Dedifferentiated amniotic fluid mesenchymal stem cell (primary cell): ENCODE measurements around the gene SOX30.
"Not testable (repeated sequence)": the region's sequence is repeated elsewhere in the genome, so short reads cannot be mapped to it uniquely, and the experiment has no call there.

Source experiments
- DNase-seq: peaks from one replicate; pipeline ENCODE4 v3.0.0-alpha.2; 2016; ENCODE audit errors: extremely low spot score

The SOX30 gene

DNA sequence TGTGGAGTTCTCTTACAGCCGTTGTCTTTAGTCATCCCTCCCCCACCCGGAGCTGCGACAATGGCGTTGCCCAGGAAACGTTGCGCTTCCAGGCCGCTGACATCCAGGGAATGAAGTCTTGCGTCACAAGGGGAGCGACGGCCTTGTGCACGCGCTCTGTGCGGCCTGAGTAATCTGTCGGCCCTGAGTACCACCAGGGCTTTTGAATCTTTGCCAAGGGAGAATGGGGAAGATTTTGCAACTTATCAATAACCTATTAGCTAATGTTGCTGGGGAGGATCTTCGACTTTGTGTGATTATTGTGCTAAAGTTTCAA is at the start of gene SOX30:
Gene SOX30 (minus strand): TSS at position 62 of the 316 bp plus-strand sequence. CDS start 360 bp downstream, outside the sequence.
- no peak for DNase-seq

DNA sequence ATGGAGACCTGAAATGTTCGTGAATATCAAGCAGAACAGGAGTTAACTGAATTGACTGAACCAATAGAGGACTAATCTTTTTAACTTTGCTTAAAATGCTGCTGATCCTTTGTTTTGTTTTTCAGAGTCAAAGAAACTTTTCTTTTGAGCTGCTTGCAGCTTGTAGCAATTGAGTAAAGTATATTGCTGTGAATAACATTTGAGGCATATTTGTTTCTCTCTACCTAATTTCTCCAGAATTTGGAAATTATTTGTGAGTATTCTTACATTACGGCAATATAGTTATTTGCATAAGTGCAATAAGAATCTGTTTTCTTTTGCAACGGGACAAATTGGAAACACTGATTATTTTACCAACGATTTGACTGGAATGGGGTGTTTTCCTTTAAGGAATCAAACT is 46.4 kb upstream of the SOX30 start:
- DNase-seq = not testable (repeated sequence)

DNA sequence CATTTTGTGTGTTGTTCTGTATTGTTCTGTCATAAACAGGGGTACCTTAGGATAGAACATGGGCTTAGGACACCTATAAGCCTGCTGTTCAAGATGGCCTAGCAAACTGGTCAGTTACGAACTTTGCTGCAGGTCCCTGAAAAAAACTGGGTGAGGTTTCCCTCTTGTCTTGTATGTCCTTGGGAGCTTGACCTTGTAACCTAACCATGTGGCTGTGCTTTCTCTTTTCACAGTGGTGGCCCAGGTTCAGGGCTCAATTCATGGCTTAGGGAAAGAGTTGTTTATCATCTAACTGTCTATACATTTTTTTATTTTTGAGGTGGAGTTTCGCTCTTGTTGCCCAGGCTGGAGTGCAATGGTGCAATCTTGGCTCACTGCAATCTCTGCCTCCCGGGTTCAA is 43.9 kb upstream of the SOX30 start:
- not testable (repeated sequence) for DNase-seq

DNA sequence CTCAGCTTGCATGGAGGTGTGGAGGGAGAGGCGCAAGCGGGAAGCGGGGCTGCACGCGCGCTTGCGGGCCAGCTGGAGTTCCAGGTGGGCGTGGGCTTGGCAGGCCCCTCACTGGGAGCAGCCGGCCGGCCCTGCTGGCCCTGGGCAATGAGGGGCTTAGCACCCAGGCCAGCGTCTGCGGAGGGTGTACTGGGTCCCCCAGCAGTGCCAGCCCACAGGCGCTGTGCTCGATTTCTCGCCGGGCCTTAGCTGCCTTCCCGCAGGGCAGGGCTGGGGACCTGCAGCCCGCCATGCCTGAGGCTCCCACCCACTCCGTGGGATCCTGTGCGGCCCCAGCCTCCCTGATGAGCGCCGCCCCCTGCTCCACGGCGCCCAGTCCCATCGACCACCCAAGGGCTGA is 41.6 kb upstream of the SOX30 start:
- not testable (repeated sequence) for DNase-seq

DNA sequence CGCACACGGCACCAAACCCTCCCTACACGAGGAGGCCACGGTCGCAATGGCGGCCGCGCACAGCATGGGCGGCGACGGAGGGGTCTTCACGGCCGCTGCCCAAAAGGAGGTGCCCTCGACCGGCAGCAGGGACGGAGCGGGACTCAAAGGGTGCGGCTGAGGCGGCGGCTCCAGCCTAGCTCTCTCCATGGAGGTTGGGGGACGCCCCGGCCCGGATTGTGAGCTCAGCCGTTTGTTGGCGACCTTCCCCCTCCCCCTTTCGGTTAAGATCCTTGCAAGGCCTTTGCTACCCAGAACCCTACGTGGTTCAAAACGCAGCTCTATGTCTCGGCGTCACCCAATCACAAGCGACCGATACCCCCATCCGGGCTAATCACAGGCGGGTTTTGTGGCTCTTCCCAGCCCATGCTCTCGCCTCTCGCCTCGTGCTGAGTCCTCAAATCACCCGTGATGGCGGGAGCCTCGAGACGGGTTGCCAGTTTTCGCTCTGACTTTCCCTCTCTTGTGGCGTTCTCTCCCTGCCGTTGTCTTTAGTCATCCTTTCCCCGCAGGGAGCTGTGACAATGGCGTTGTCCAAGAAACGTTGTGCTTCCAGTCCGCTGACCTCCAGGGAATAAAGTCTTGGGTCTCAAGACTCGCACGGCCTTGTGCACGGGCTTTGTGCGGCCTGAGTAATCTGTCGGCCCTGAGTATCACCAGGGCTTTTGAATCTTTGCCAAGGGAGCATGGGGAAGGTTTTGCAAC is 38.6 kb upstream of the SOX30 start:
- no peak for DNase-seq

DNA sequence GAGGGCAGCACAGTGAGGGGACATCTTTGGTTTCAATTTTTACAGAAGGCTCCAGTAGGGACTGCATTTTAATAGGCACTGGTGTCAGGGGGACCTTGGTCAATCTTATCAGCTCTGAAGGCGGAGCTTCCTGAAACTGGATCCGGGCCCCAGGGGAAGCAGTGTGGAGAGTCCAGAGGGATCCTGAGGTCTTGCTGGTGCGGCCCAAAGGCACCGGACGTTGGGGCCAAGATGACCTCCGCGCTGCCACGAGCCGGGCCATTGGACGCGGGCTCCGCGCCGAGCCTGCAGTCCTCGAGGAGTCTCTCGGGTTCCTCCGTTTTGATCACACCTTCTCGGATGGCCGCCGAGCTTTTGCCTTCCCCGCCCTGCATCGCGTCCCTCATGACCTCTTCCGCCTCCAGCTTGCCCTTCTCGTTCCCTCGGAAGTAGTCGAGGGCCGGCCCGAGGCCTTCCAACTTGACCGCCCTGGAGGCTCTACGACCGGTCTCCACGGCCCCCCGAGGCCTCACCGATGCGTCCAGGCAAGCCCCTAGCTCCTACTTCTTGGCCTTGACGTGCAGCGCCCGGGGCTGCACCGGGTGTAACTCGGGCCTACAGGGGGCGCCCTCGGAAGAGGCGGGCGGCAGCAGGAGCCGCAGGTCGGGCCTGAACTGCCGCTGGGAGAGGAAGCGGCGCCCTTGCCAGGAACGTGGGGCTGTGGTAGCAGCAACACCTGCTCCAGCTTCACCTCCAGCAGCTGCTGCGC is 37.9 kb upstream of the SOX30 start:
- DNase-seq = no peak

DNA sequence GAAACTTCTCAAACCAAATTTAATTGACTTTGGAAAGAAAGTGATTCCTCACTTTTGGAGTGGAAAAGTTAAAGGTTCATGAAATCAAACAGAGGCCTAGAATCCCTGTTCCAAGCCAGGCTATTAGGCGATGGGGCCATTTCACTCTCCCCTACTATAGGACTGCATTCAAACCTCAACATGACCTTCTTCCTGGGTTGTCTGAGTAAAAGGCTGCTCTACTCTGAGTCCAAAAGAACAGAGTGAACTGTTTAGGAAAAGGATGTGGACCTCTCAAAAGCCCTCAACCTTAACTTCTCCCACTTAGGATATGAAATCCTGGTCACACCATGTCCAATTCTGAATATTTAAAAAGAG is 34.9 kb upstream of the SOX30 start:
- no peak for DNase-seq

DNA sequence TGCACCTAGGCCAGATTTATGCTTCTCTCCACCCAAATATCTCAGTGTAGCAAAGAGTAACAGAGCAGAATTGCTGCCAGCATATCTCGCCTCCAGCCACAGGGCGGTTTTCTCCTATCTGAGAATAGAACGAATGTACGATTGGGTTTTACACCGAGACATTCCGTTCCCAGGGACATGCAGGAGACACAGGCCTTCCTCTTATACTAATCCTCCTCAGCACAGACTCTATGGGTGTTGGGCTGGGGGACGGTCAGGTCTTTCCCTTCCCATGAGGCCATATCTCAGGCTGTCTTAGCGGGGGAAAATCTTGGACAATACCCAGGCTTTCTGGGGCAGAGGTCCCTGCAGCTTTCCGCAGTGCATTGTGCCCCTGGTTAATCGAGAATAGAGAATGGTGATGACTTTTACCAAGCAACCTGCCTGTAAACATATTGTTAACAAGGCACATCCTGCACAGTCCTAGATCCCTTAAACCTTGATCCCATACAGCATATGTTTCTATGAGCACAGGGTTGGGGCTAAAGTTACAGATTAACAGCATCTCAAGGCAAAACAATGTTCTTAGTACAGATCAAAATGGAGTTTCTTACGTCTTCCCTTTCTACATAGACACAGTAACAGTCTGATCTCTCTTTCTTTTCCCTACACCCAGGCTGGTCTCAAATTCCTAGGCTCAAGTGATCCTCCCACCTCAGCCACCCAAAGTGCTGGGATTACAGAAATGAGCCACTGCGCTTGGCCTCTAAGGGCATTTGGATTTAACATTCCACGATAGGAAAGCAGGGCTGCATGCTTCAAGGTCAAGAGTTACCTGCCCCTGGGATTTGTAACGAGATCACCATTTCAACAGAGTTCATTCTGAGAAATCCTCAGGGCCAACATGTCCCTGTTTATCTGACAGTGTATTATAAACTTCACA is 34.3 kb upstream of the SOX30 start:
- DNase-seq = not testable (repeated sequence)

DNA sequence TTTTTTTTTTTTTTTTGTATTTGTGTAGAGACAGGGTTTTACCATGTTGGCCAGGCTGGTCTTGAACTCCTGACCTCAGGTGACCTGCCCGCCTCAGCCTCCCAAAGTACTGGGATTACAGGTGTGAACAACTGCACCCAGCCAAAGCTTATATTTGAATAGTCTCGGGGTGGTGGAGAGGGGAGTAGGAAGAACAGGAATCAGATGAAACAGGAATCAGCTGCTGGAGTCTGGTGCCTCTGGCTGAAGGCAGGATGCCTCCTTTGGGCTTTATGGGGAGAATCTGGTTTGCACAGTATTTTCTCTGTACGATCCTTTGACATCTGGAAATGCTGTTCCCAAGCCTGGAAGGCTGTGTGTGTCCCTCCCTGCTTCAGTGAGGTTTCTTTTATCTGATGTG is 30.0 kb upstream of the SOX30 start:
- no peak for DNase-seq

DNA sequence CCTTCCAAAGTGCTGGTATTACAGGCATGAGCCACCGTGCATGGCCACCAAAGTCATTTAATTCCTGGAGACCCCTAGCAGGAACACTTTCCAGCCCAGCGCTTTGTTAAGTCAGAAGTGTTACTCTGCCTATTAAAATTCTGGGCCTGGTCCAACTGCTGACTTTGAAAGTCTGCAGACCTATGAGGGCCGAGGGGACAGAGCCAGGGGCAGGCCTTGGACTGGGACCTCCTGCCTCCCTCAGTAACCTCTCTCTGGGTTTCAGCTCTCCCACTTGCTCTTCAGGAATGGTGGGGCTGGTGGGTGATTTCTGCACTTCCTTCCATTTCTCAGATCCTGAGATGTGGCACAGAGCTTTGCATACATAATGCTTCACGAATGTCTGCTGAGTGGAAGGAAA is 28.8 kb upstream of the SOX30 start:
- no peak for DNase-seq

DNA sequence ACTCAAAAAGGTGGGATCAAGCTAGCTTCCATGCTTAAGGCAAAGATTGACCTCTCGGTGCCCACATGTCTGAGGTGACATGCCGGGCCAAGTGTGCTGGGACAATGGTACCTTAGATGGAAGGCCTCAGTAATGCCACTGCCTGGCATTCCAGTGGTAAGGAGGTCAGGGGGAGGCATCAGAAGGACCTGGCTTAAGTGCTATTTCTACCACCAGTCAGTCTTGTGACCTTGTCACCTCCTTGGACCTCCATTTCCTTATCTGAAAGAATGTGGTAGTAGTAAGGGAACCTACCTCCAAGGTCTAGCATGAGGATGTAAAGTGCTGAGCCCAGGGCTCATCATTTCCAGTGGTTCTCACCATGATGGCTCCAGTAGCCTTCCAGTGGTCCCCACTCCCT is 28.0 kb upstream of the SOX30 start:
- no peak for DNase-seq

DNA sequence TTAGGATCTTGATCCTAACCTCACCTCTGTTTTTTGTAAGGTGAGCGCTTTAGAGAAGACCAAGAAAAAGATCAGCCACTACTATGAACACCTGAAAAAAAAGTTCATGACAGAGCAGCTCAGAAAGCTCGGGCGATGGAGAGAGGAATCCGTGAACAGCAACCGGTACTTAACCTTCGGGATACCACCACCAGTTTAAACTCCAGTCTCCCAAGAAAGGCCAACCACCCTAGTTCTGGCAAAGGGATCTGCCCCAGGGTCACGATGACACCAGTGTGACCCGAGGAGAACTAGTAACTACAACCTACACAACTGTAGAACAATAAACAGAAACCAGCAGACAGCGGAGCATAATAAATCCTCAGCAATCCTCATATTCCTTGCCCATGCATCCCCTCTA is 27.6 kb upstream of the SOX30 start:
- DNase-seq = no peak

DNA sequence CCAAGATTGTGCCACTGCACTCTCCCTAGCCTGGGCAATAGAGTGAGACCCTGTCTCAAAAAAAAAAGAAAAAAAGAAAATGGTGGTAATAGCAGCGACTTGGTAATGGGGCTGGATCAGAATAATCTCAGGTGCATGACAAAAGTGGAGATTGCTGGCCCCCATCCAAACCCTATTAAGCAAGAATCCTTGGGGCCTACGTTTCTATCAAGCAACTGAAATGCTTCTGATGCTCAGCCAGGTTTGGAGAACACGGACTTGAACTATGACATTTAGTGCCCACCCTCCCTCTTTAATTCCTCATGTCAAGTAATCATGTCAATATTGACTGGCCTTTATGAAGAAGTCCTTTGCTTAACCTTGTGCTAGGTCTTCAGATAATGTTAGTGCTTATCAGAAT is 25.7 kb upstream of the SOX30 start:
- DNase-seq = no peak

DNA sequence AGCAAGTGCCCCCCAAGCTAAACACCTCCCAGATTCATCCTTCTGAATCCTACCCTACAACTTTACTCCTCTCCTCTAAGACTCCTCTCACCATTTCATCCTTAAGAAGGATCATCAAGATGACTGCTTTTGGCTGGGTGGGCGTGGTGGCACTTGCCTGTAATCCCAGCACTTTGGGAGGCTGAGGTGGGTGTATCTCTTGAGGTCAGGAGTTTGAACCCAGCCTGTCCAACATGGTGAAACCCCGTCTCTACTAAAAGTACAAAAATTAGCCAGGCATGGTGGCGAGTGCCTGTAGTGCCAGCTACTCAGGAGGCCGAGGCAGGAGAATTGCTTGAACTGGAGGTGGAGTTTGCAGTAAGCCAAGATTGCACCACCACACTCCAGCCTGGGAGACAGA is 22.1 kb upstream of the SOX30 start:
- DNase-seq = not testable (repeated sequence)

DNA sequence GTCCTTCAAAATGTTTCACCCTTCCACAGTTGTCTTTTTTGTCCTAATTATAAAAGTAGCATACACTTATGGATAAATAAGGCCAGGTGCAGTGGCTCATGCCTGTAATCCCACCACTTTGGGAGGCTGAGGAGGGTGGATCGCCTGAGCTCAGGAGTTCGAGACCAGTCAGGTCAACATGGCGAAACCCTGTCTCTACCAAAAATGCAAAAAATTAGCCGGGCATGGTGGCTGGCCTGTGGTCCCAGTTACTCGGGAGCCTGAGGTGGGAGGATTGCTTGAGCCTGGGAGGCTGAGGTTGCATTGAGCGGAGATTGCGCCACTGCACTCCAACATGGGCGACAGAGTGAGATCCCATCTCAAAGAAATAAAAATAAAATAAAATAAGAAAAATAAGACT is 20.7 kb upstream of the SOX30 start:
- DNase-seq = no peak

DNA sequence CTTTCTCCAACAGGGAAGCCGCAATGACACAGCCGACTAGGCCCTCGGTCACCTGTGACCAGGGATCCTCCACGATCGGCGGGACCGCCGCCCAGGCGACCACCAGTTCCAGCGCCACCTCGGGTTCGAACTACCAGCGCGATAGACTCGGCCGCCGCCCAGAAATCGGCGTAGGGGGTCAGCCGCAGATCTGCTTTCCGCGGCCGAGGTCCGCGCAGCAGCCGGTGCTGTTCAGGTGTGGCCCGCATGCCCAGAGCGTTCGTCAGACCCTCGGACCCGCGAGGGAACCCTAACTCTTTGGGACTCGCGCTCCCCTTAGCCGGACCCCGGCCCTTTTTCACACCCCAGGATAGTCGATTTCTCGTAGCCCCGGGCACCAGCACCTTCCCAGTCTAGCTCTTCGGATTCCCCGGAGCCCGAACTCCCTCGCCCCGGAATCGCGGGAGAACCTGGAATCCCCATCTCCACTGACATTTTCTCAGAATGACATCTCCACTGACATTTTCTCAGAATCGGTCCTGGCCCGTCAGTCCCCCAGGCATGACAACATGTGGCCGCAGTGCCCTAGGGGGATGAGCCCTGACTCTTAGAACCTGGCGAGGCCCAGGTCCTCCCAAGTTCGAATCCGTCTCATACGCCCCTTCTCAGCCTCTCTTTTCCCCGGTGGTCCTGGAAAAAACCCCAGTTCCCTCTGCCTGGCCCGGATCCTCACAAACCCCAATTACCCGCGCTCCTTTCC is 19.5 kb upstream of the SOX30 start:
- DNase-seq = no peak

DNA sequence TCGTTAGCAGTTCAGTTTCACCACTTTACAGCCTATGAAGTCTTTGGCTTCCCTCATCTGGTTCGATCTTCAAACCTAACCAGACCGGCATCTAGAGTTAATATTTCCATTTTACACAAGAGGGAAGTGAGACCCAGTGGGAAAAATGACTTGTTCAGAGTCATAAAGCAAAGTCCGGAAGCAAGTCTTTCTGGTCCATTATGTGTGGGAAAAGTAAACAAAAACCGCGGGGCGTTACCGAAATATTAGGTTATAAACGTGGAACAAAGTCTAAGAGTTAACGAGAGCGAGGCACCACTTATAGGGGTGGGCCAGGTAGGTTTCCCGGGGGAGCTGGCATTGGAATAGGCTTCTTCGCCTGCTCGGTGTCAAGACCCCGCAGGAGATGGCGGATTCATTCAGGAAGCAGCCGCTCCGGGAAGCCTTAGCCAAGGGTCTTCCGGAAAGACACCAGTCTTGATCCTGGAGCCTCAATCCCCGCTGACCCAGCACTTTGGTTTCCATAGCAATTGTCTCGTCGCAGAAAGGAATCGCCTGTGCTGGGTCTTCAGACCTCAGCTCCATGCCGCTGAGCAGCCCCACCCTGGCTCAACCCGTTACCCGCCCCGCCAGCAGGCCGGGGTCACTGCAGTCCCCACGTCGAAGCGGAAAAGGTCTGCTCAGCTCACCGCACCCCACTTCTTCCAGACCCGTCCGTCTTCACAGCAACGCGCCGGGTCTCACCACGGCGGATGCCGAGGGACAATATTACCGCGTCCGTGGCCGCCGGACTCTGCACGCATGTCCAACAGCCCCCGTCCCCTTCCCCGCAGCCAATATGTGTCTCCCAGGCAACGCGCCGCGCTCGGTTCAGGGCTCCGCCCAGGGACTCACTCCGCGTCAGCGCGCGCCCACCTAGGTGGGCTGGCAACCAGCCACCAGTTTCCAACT is 18.7 kb upstream of the SOX30 start, which contains the start of gene C5orf52:
Gene C5orf52 (plus strand): TSS at position 872 of the 930 bp plus-strand sequence. CDS start 82 bp downstream, outside the sequence.
- no peak for DNase-seq

DNA sequence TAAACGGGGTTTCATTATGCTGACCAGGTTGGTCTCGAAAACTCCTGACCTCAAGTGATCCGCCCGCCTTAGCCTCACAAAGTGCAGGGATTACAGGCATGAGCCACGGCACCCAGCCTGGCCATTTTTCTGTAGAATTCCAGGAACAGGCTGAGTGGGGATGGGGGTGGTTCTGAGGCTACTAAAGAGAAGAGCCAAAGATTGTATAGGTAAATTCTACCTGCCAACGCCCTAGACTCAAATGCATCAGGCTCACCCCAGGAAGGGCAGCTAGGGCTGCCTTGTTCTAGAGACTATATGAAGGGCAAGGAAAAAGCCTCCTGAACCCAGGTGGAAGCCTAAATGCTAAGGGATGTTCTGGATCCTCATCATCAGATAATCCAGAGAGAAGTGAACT is 17.5 kb upstream of the SOX30 start:
- no peak for DNase-seq

DNA sequence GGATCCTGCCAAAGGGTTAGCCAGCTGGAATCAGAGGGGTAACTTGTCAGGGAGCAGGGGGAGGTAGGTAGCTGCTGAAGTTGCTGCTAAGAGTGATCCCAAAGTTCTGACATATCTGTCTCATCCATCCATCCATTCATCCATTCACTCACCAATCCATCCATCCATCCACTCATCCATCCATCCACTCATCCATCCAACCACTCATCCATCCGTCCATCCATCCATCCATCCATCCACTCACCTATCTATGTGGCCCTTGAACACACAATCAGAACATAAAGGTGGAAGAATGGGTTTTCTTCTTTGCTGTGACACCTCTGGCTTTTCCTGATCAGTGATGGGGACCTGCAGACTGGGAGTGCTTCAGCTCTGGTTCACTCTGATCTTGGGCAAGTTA is 16.1 kb upstream of the SOX30 start:
- DNase-seq = no peak

DNA sequence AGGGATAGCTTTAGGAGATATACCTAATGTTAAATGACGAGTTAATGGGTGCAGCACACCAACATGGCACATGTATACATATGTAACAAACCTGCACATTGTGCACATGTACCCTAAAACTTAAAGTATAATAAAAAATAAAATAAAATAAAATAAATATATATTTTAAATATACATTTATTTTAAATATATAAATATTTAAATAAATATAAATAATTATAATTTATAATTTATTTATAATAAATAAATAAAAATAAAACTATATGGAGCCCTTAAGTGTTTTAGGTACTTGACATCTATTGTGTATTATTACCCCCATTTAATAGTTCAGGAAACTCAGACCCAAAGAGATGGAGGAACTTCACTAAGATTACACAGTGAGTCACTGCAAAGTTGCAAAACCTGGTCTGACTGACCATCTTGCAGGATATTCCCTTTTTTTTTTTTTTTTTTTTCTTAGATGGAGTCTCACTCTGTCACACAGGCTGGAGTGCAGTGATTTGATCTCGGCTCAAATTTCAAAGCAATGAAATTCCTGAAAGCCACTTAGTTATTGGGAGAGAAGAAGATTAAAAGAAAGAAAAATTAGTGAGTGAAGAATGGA is 13.3 kb upstream of the SOX30 start:
- DNase-seq = peak; percentile 30
